Activated CD4-positive, CD25-positive, alpha-beta regulatory T cell (primary cell): Measurements from ENCODE around the gene FRYL.
A peak's percentile ranks its signal among the peaks of the same experiment; 100 is the strongest.
"Not testable (repeated sequence)": the region's sequence is repeated elsewhere in the genome, so short reads cannot be mapped to it uniquely, and the experiment has no call there.

Experiments
- DNase-seq, 4 experiments: peaks; one replicate each; lab custom pipeline; 2025; lab: John Stamatoyannopoulos, UW

Gene FRYL

DNA sequence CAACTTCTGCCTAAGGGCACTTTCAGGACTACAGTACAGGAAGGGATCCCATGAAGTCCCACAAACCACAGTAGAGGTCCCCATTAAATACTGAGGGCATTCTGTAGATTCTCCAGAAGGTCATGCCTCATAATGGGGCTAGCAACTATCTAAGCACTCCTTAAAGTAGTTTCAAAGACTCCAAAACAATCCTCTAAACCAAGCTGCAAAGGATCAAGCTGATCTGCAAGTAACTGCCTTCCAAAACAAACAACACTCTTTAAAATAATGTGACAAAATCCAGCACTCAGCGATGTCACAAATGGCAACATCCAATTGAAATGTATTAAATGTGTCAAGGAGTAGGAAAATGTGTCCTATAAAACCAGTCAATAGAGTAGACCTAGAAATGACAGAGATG is 118.7 kb downstream of the FRYL start:
- DNase-seq, result no peak

DNA sequence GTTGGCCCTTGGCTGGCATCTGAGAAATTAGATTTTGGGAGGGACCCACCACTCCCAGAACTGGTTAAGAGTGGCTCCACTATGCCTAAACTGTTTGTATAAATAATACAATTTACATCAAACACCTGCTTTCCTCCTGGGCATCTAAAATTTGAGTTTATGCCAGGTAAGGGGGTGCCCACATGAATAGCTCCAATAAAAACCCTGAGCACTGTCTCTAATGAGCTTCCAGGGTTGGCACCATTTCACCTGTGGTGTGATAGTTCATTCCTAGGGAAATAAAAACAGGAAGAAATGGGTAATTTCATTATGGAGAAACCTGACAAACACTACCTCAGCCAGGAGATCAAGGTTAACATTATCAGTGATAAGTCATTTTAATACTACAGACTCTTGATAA is 119.7 kb downstream of the FRYL start:
- DNase-seq, result no peak

DNA sequence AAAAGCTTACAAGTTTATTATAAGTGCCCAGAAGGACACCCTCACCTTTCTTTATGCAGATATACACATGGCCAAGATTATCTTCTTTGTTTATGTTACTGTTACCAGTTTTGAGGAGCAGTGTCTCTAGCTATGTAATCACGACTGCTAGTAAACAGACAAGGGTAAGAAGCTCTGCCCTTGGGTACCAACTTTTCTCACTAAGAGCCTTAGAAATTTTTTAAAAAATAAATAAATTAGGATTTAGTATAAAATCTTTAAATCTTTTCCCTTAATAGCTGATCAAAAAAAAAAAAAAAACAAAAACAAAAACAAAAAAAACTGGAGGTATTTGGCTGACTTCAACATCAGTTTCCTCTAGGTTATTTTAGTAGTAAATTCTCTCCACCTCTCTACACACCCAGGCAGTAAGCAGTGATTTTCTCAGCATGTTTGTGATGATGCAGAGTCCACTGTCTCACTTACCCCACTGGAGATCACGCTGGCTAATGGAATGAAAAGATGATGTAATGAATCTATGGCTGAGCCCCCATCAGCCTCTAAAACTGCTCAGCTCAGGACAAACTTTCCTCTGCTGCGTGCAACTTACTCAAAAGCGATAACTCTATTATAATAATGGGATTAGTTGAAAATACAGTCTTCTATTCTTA is 125.9 kb downstream of the FRYL start:
- DNase-seq, result no peak

DNA sequence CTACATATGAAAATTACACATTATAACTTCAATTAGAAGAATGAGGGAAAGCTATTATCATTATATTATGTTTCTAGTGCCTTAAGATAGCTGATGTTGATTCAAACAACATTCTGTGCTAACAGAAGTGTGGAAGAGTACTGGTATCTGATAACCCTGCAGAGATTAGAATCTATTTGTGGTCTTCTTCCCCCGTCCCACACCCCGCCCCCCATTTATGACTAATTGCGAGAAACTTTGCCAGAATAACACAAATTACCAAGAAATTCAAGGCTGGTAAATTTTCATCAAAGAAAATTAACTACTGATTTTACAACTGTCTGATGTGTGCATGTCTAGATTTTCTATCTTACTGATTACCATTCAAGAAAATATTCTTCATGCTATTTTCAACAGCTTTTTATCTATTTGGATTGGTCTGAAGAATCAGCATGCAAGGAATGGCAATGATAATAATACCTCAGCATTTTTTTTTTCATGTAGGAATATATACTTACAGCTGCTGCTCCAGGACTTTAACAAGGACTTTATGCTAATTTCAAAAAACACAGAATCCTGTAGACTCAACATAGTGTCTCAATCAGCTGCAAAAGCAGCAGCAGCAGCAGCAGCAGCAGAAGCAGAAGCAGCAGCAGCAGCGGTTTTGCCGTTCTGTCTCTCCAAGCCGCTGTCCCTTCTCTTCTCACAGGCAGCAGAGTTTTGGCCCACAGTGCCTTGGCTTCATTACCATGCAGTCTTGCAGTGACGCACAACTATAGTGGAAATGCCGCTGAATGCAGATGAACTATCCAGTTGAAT is 126.7 kb downstream of the FRYL start:
- DNase-seq, result peak in 2 of 4 experiments; percentile 11 to 15

DNA sequence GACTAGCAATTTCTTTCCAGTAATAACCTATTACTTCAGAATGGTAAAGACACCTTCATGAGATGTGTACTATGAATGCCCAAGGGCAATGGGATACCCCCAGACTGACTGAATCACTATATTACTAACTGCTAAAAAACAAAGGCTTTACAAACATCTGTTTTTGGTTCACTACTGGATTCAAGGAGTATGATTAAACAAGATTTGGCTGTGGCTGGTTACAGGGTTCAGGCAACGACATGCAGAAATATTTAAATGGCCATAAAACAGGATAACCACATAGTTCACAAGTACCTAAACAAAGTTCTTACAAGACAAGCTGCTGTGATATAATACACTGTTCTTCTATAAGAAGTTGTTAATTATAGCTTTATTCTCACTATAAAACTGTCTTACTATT is 128.2 kb downstream of the FRYL start:
- DNase-seq, result no peak

DNA sequence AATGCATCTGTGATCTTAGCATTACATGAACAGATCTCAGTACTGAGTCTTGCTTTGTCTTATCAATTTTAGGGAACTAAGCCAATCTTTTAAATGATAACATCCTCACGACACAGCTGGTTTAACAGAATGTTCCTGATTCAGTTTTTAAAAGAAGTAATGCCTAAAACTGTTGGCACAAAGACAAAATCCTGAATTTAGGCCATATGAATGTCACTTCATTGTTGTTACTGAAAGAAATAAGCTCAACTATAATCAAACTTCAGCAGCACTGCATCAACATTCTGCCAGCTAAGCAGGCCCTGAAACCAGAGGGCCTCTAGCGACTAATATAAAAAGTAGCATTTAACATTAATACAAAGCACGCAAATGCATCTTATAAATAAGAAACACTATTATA is 130.6 kb downstream of the FRYL start:
- no peak for DNase-seq

DNA sequence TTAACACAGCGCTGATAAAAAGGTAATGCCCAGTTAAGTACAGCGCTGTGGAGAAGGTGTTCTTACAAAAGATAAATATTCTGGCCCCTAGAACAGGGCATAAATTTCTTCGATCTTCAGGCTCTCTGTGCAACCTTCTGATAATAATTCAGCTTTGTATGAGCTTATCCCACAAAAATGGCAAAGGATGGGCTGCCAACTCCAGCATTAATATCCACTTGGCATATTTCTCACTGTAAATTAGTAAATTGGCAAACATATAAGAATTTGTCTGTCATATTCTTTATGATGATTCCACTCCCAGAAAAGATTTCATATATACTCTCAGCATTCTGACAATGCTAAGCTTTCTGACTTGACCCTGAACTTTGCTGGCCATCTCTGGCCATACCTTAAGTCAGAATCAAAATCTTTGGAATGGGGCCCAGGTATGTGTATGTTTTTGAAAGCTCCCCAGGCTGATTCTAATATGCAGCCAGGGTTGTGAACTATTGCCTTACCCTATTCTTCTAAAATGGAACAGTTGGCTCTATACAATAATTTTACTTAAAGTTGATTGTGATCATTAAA is 134.8 kb downstream of the FRYL start:
- no peak for DNase-seq

DNA sequence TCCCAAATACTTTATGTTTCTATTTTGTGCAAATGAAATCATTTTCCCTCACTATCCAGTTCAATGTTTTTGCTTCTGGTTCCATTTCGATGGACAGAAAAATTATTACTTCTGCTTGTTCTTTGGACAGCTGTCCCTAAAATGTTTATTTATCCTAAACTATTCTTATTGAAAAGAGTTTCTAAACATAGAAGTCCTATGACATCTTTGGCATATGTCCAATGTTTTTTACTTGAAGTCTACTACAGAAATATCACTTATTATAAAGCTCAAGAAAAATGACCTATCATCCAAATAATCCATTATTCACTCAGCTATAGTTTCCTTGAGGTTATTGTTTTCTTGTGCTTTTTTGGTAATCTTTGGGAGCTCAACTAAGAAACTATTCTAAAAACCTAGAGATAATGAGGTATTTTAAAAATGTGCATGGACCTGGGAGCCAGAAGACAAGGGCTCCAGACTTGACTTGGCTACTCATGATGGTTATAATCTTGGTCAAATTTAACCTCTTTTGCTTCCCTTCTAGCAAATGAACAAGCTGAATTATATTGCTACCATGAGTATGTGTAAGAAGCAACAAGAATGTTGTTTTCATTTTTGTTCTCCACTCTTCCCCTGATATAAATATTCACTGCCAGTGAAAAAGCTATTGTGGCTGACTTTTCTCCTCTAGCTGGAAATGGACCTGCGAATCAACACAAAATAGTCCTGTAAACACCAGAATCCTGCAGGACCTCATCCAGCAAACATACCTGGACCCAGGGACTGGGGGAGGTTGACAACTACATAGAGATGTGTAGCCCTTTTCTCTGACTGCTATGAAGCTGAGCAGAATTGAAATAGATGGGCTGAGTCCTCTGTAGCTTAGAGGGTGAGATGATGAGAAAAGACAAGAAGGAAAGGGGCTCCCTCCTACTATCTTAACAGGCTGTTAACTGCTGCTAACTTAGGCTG is 137.4 kb downstream of the FRYL start:
- DNase-seq, result no peak

DNA sequence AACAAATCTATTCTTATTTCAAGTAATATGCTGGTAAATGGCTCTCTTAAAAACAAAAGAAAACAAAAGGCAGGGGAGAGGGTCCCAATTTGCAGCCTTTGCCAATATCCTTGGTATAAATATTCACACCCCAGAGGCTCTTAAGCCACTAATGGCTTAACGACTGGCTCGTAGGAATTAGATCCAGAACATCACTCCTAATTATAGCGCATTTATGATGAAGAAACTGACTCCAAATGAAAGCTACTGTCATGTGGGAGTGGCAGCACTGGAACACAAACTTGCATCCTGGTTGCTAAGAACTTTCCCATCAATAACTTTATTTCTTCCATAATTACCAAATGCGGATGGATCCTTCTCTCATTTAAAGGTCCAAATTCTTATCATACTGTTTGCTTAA is 138.7 kb downstream of the FRYL start:
- DNase-seq, result no peak

DNA sequence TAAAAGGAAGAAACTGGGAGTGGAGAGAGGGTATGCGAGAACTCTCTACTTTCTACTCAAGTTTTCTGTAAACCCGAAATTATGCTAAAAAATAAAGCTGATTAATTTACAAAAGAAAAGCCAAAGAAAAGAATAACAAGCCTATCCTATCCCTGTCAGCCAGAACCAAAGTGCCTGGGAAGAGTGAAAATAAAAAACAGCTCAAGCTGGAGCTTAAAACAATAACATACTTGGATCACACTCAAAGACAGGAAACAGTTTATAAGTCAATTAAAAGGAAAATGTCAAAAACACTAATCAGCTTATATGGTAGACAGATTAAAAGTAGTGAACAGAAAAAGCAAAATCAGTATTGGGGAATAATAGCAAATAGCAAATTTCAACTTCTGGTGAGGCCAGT is 139.4 kb downstream of the FRYL start:
- no peak for DNase-seq

DNA sequence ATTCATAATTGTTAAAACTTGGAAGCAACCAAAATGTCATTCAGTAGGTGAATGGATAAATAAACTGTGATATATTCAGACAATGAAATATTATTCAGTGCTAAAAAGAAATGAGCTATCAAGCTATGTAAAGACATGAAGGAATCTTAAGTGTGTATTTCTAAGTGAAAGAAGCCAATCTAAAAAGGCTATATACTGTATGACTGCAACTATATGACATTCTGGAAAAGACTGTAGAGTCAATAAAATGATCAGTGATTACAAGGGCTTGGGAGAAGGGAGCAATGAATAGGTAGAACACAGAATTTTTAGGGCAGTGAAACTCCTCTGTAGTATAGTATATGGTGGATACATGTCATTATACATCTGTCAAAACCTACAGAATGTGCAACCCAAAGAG is 139.9 kb downstream of the FRYL start:
- no peak for DNase-seq

DNA sequence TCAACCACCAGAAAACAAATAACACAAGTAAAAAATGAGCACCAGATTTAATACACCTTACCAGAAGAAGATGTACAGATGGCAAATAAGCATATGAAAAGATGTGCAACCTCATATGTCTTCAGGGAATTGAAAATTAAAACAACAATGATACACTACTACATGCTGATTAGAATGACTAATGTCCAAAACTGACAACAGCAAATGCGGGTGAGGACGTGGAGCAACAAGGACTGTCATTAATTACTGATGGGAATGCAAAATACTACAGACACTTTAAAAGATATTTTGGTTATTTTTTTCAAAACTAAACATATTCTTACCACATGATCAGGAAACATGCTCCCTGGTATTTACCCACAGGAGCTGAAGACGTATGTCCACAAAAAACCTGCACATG is 140.3 kb downstream of the FRYL start:
- DNase-seq, result no peak

DNA sequence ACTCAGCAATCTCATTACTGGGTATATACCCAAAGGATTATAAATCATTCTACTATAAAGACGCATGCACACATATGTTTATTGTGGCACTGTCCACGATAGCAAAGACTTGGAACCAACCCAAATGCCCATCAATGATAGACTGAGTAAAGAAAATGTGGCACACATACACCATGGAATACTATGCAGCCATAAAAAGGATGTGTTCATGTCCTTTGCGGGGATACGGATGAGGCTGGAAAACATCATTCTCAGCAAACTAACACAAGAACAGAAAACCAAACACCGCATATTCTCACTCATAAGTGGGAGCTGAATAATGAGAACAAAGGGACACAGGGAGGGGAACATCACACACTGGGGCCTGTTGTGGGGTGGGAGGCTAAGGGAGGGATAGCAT is 141.5 kb downstream of the FRYL start:
- DNase-seq, result not testable (repeated sequence)

DNA sequence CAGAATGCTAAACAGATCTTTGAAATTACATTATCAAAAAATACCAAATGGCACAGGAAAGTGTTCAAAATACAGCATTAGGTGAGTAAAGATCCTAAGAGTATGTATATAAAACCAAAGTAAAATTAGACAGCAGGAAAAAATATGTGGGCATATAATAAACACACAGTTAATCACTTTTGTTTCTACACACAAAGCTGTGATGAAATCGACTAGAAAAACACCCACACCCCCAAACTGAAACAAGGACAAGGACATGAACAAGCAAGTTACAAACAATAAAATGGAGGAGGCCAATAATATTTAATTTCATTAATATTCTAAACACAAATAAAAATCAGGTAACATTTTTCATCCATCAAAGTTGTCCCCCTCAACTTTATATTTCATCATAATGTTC is 143.2 kb downstream of the FRYL start:
- no peak for DNase-seq

DNA sequence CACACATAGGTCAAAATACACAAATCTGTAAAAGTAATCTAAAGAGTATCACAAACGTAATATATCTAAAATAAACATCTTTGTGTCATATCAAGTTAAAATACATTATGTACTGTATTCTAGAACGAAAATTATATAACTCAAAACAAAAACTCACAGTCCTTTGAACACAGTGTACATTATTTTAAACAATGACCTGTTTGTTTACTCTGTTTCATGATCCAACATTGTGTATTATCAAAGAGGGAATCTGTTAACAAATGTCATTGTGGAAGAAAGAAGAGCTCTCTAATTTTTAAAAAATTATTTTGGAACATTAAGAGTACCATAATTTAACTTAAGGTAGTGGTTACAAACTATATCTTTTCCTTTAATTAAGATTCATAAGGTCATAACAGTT is 144.1 kb downstream of the FRYL start:
- DNase-seq, result no peak

DNA sequence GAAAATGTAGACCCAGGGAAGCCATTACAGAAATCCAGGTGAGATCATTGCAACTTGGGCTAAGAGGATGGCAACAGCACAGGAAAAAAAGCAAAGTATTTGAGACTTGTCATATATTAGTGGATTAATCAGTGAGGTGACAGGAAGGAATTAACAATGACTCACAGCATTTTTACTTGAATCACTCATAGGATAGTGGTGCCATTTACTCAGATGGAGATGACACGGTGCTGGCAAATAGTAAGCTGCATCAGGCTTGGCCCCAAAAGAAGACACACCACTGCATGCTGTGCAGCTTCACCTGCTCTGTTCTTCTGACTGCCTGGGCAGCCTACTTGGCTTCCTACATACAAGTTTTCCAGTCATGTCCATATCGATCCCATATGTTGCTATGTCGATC is 144.8 kb downstream of the FRYL start:
- no peak for DNase-seq

DNA sequence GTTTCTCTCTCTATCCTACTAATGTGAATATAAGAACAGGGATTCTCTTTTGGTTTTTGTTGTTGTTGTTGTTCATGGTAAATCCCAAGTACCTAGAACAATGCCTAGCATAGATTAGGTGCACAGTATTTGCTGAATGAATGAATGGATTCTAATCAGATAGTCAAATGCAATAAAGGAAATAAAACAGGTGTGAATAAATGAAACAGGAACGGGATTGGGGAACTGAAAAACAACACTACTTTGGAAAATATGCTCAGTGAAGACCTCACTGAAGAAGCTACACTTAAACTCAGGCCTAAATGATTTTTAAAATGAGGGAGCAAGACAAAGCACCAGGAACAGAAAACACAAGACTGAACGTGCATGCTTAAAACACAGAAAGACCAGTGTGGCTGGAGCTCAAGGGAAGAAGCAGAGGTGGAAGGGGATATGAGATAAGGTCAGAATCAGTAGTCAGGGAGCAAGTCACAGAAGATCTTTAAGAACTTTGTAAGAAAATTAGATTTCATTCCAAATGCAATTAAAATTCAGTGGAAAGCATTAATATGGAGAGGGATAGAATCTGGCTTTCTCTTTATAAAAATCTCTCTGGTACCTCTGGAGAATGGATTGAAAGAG is 145.3 kb downstream of the FRYL start:
- DNase-seq, result no peak

DNA sequence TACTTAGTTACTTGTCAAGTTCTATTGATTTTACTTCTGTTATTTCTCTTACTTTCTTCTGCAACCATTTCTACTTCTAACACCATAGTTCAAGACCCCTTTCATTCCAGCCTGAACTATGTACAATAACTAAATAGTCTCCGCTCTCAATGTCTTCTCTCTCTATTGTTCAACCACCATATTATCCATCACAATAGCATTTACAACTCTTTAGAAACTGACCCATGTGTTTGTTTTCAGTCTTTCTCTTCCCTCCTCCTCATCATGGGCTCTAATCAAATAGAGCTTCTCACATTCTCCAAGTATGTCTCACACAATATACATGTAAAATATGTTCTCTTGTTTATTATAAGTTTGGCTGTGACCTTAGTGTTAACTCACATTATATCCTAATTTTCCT is 146.4 kb downstream of the FRYL start:
- DNase-seq, result no peak

DNA sequence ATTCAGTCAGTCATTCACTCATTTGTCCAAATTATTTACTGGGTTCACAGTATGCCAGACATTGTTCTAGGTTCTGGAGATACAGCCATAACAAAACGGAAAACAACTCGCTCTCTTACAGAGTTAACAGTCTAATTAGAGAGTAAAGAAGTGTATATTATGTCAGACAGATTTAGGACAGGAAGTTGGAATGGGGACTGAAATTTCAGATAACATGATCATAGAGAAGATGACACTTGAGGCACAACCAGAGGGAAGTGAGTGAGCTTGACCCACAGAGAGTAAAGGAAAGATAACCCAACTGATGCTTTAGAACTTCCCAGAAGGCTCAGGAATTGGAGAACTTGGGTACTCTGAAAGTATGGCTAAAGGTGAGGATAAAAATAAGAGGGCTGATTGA is 150.6 kb downstream of the FRYL start:
- no peak for DNase-seq

DNA sequence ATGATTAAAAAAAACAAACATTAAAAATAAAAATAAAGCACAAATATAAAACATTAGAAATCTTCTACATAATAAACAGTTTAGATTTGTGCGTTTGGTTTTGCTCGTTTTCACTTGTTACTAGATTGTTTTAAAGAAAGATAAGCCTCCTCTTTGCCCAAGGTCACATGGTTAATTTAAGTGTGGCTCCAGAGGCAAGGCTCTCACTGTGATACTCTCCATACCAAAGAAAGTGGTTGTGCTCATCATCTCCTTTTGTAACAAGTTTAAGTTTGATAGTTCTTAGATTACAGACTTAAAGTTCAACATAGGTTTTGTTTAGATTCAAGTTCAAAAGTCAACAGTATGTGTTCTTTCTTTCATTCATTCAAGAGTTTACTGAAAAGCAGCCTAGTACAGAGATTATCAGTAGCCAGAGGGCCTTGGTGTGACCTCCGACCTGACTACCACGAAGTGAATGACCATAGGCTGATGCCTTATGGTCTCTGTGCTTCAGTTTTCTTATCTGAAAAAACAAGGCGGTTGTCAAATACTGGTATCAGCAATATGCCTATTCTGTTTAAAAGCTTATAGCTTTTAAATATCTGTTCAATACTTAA is 156.8 kb downstream of the FRYL start:
- no peak for DNase-seq

DNA sequence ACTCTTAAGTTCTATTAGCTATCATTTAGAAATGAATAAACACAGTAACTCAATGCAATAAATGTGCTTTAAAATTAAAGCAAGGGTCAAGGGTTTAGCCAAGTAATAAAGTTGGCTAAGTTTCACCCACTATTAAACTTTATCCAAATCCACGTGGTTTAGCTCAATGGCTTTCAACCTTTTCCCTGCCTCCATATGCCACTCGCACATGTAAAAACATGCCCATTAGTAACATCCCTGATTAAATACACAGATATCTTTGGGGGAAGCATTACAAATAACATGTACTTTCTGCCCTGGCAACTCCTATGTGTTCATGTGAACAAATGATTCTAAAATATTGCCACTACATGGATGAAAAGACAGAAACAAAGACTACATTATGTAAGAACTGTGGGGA is 159.2 kb downstream of the FRYL start:
- DNase-seq, result no peak

DNA sequence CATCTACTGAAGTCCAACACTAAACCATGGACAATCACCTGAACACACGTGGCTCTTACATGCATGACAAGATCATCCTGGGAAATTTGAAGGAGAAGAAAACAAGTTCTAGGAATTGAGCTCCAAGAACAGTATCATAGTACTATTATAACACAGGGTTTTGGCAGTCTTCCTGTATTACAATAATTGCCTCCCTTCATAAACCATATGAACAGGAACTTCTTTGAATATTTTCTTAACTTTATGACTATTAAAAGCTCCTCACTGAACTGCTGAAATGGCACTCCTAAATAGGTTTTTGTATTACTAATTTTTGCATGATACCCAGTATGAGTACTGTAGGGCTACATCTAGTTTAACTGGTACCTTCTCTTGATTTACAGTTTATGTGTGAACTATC is 160.0 kb downstream of the FRYL start:
- no peak for DNase-seq
